Fibroblast of peridontal ligament (primary cell): Measurements from ENCODE around the gene MIER2.
A peak's percentile ranks its signal among the peaks of the same experiment; 100 is the strongest.
"Not testable (repeated sequence)": the region's sequence is repeated elsewhere in the genome, so short reads cannot be mapped to it uniquely, and the experiment has no call there.

ENCODE experiments used
- DNase-seq: peaks from one replicate; pipeline ENCODE4 v3.0.0-alpha.2; 2010; ENCODE audit errors: extremely low read depth

Gene MIER2

DNA sequence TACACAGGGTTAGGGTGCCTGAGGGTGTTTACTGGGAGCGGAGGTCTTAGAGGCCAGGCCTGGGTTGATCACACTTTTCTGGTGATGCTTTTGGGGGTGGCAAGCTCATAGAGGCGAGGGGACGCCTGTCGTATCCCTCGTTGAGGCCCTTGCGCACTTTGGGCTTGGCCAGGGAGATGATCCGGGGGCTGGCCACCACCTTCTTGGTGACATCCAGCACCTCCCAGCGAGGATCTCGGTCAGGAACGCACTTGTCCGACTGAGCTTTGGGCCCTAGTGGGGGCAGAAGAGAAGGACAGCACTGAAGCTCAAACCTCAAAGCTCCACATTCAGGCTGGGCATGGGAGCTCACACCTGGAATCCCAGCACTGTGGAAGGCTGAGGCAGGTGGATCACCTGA, 17.6 kb upstream of the MIER2 start:
- no peak for DNase-seq

DNA sequence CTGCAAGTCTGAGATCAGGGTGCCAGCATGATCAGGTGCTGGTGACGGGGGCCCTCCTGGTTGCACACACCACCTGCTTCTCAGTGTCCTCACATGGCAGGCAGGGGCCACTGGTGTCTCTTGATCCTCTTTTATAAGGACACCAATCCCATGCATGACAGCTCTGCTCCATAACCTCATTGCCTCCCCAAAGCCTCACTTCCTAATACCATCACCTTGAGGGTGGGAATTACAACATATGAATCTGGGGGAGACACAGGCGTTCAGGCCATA, 15.0 kb upstream of the MIER2 start:
- DNase-seq = no peak

DNA sequence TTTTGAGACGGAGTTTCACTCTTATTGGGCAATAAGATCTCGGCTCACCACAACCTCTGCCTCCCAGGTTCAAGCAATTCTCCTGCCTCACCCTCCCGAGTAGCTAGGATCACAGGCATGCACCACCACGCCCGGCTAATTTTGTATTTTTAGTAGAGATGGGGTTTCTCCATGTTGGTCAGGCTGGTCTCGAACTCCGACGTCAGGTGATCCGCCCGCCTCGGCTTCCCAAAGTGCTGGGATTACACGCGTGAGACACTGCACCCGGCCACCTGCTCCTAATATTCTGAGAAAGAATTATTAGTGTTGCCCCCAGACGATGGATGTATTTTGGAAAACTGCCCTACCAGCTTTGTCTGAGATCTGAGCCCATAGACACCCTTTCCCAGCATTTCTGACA, 10.9 kb upstream of the MIER2 start:
- not testable (repeated sequence) for DNase-seq

DNA sequence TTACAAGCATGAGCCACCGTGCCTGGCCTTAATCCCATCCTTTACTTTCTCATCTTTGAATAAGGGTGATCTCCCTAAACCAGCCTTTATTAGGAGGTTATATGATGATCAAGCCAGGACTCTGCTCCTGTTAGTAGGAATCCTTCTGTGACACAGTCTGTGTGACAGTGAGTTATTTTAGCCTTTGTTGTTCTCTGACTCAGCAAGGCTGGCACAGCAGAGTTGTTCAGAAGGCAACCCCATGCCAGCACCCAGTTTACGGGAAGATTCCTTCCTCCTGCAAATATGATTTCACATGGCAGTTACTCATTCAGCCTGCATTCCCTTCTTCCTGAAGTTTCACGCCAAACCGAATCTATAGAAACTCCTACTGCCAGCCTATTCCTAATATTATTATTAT, 10.5 kb upstream of the MIER2 start:
- no peak for DNase-seq

DNA sequence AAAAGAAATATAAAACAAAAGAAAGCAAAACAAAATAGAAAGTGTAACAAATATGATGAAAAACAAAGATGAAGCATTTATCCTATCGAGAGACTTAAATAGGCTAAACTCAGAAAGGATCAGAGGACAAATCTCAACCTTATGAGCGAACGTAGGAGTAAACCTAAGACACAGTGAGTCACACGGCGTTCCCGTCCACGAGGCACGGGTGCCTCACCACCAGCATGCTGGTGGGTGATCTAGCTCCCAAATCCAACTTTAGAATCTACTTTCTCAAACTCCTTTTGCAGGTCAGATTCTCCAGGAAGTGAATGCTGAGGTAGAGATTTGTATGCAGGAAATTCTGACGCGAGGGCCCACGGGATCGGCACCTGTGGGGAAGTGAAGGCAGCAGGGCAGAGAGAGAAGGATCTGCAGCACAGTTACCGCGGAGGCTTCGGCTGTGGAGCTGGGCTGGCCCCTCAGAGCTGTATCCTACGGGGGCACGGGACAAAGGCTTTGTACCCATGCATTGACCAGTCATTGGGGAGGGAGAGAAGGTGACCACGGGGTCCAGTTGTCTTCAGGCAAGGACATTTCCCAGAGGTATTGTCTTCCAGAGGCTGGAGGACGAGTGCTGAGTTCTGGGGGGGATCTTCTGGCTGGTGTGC, 7.5 kb upstream of the MIER2 start:
- DNase-seq = no peak

DNA sequence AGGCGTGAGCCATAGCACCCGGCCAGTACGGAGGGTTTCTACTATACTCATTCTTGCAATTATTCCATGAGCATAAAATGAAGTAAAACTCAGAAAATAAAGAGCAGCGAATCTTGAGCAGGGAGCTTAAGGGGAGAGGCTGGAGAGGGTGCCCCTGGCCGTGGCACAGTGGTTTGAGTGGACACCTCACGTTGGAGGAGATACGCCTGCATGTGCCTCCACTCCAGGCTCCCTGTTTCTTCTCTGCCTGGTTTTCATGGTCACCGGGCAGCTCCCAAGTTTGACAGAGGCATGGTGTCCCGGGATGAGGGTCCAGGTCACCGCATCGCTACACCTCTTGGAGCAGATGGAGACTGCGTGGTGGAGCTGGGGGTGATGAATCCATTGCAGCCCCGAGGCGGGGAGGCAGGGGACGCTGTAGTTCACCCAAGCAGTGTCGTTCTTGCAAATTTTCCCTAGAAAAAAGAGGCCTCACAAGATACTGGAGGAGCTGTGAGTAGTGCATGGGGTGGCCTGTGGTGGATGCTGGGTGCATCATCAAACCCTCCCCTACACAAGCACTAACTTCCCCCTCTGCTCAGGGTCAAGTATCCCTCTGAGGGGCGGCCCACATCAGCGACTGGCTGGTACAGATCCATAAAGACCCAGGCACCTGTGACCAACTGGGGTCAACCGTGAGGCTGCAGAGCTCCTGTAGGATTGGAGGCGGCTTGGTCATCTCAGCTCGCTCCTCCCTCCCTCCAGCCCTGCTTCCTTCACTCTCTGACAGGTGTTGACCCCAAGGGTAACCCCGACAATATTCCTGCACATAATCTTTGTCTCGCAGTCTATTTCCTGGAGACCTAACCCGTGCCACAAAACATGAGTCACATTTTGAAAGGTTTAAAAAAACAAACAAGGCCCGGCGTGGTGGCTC, 3.6 kb upstream of the MIER2 start:
- no peak for DNase-seq

DNA sequence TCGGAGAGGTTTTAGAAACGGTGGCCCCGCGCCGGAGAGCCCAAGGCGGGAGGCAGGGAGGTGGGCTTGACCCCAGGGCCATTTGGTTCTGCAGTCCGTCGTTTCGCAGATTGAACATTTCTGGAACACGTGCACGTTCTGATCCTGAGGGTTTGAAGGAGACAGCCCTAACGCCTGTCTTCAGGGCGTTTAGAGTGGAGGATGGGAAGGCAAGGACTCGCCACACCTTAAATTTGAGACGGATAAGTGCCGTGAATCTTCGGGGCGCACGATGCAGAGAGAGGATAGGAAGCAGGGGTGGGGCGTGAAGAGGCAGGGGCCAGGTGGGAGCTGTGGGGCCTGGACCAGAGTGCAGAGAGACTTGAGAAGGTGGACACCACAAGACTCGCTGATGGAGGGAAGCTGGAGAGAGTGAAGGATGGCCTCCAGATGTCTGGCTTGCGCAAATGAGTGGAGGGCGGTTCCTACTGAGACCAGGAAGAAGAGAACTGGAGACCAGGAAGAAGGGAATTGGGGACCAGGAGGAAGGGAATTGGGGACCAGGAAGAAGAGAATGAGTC, 804 bp upstream of the MIER2 start:
- DNase-seq = no peak

DNA sequence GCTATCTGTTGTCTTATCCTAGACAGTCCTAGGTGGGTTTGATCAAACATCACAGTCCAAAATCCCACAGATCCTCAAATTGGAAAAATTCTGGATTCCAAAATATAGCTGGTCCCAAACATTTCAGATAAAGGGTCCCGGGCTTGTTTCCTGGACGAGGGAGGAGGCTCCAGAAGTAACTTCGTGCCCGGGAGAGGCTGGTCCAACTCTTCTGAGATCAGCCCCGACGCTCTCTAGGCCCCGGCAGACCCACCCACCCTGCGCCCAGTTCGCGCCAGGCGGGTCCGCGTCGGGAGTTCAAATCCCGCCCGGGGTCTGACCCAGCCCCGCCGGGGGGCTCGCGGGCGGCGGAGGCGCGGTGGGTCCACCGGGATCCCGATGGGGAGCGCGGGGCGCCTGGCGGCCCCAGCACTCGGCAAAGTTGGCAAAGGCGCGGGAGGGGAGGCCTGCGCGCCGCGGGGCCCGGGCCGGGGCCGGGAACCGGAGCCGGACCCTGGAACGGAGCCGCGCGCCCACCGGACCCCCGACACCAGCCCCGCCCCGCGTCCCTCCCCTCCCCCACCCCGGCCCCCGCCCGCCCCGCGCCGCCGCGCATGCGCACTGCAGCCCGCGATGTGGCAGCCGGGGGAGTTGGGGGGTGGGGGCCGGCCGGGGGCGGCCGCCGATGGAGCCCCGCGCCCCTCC, 513 bp downstream of the MIER2 start:
- no peak for DNase-seq

DNA sequence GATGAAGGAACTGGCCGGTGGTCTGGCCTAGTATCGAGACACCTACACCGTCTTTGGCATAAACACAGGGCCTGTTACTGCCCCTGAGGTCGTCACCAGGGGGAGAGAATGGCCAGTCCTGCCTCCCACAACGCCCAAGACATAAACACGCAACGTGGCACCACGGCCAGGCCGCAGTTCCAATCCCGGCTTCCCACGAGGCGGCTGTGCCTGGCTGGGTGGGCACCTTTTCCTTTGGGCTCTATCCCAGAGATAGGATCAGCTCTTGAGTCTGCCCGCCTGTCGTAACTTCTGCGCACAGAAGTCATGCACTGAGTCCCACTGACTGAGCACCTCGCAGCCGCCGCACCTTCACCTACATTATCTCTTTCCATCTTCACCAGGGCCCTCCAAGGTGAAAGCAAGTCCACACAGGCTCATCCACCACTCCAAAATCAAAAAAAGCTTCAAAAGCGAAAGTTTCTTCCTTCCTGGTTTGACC, 1.1 kb downstream of the MIER2 start:
- DNase-seq = peak; percentile 28

DNA sequence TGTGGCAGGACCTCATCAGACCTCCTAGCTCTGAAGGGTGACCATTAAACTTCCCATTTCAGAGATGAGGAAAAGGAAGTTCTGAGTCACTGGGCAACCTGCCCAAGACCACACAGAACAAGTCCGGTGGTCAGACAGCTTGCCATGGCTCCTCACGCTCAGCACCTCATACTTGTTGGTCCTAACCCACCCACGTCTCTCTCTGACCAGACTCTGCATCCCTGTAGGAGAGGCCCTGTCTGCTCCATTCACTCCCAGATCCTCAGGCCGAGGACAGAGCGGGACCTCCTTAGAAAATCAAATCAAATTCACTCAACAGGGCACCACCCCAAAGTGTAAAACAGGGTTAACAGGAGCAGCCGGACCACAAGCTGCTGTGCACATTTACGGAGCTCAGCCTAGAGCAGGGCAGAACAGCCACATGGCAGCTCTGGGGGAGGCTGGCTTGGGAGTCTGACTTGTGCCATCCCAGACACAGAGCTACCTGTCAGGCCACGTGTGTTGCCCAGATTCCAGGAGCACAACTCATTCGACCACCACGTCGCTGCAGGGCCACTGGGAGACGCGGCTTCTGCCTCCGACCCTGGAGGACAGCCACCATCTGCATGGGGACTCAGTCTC, 1.7 kb downstream of the MIER2 start:
- peak; percentile 79 for DNase-seq

DNA sequence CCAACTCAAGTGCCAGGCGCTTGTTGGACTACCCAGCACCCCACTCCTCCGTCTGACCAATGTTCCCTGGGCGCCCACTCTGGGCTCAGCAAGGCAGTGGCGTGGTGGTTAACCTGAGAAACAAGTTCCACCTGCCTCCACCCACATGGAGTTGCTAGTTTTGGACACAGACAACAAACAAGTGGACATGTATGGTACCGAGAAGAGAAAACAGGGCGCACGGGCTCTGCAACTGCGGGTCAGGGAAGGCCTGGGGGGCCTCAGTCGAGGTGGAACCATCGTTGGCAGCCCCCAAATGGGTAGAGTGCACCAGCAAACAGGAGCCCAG, 2.5 kb downstream of the MIER2 start:
- DNase-seq = no peak

DNA sequence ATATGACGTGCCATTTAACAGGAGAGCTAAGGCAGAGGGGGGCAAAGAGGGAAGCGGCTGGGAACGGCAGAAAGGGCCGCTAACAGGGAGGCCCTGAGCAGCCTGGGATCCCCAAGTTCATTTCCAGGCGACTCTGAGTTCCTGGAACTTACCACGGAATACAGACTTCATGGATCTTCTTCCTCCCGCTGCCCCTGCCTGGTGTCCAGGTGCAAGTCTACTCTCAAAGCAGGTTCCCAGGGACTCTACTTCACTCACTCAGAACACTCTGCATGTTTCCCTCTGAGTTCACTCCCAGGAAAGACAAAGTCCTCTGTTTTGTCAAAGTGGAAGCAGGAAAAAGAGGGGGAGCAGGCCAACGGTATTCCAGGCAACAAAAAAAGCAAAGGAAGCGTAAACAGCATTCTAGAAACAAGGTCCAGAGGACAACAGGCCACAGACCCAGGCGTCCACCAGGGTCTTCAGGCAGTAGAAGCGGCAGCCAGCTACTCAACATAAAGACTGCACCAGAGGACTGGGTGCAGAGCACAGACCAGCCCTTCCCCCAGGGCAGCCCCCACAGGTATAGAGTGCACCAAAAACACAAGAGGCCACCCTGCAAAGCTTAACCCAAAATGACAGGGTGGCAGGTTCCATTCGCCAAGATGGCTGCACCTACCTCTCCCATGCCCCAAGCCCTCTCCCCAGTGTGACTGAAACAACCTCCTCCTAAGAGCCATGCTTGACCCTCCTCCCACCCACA, 3.0 kb downstream of the MIER2 start:
- no peak for DNase-seq

DNA sequence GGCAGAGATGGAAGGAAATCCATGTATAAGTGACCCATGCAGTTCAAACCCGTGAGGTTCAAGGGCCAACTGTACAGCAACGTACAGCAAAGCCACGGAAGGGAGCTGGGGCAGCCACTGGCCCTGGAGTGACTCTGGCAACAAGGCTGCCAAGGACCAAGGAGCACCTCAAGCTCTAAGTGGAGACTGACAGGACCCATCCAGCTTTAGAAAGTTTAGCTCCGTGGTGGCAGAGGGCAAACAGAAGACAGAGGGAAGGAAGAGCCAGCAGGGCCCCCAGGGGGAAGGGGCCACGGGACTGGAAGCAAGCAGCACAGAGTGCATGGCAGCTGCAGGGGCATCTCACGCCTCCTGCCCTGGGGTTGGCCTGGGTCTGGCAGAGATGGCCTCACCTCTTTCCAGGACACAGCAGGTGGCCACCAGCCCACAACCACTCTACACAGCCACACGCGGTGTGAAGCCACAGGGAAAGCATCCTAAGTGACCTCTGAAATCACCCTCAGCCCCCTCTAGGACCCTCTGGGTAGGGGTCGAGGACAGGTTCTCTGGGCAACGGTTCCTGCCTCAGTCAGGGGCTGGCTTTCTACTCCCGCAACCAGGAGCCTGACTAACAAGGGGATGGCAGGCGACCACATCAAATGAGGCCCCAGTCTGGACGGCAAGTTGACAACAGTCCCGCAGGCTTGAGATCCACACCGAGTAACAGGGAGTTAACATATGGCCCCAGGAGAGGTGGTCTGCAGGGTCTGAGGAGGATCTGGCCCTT, 3.8 kb downstream of the MIER2 start:
- DNase-seq = no peak

DNA sequence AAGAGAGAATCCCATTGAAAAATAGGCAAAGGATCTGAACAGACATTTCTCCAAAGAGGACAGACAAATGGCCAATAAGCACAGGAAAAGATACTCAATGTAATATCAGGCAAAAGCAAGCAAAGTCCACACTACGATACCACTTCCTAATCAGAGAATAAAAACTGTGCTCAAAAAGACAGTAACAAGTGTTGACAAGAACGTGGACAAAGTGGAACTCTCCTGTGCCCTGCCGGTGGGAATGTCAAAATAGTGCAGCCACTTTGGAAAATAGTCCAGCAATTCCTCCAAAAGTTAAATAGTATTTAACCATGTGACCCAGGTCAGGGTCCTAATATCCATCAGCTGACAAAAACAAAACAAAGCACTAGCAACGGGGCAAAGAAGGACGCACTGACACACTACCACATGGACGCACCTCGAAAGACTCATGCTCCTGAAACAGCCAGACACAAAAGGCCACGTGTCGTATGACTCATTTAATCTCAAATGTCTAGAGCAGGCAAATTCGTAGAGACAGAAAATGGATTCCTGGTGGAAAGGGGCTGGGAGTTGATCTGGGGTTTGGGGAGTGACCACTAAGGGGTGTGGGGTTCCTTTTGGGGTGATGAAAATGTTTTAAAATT, 5.2 kb downstream of the MIER2 start:
- no peak for DNase-seq

DNA sequence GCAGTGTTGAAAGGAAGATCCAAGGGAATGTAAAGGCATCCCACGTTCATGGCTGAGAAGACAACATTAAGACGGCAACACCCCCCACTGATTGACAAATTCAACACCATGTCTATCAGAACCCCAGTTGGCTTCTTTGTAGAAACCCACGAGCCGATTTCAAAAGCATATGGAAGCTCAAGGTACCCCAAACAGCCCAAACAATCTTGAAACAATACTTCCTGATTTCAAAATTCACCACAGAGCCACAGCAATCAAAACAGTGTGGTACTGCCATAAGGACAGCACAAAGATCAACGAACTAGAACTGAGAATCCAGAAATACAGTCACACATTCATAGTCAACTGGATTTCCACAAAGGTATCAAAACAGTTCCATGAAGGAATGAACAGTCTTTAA, 6.2 kb downstream of the MIER2 start:
- no peak for DNase-seq

DNA sequence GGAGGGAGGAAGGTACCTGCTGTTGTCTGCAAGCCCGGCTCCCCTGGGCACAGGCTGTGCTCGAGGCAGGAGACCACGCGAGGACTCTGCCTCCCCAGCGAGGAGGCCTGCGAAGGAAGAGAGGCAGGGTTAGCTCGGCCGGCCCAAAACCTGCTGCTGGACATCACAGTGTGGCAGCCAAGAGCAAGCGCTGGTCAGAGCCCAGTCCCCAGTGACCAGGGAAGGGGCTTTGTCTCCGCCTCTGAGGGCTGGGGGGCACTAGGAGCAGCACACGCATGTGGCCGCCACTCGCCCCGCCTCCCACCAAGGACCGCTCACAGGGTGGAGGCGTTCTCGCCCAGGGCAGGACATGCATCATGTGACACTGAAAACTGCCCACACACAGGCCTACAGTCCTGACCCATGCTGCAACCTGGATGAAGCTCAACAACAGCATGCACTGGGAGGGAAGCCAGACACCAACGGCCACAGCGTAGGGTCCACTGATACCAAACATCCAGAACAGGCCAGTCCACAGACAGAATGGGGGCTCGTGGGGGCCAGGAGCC, 8.5 kb downstream of the MIER2 start:
- no peak for DNase-seq

DNA sequence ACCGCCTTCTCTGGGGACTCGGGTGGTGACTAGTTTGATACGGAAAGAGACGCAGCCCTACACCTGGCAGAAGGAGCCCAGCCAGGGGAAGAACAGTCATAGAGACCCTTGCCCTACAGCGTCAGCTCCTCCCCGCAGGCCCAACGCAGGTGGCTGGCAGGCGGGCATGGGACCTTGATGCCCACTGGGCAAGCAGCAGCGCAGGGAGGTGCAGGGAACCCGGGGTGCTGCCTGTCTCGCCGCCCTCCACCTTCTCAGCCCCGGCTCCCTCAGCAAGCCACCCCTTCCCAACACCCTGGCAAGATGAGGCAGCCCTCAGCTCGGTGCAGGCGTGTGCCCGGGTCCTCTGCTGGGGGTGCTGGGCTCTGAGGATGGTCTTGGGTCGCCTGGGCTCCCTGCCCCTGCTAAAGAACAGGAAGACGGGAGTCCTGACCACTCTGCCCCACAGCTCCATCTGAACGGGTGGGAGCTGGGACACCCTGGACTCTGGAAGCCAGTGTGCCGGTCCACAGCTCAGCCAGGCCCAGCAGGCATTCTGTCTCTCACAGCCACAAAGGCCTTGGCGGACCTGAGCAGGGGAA, 9.0 kb downstream of the MIER2 start:
- no peak for DNase-seq

DNA sequence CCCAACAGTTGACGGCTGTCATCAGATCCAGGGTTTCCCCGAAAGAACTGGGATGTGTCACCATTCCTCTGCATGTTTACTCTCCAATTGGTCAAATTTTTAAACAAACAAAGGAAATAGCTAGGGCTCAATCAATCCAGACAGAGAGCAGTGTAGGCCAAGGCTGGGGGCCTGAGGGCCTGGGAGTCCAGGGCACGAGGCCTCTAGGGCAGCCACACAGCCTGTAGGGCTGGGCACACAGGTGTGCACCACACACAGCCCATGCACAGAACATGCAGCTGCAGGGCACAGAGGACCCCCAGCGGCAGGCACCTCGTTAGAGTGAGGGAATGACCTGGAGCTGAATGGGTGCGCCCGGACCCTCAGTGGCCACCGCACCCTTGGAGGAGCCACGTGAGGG, 9.5 kb downstream of the MIER2 start:
- no peak for DNase-seq

DNA sequence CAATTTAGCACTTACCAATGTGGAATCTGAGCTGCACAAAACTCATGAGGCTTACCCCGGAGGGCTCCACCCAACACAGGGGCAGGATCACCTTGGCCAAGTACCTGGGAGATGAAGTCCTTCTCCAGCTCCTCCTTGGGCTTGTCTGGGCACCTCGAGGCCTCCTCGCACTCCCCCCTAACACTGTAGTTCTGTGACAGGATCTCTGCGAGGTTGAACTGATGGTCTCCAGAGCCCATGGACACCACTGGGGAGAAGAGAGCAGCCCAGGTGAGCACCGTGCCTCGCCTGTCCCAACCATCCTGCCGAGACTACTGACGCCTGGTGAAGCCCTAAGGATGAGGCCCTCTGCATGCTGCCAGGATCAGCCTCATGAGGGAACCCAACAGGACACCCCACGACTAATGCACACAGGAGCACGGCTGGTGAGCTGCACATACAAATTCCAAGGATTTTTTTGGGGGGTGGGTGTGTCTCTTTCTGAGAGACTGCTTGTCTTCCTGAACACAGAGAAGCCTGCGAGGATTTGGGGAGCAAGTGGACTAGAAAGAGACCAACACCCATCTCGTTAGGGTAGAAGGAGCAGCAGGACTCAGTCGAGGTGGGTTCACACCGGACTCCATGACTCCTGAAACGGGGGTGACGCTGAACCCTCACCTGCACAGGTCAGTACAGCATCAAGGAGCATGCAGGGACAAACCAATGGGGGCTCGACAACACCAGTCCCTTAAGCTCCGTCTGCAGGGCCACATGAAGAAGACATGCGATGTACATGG, 10.1 kb downstream of the MIER2 start:
- DNase-seq = no peak
